HCT116 (cell line): ENCODE results near the gene SLC25A44.

Experiments used
- CBX3 ChIP-seq: IDR thresholded peaks from 2 replicates; pipeline ENCODE4 v1.6.1; 2012; ENCODE audit warnings: low read depth
- CTCF ChIP-seq, 3 experiments: fragments of 200-600 bp in 1 of 3; sonication (generic) in 1 of 3; IDR thresholded peaks in 2 of 3; conservative IDR thresholded peaks in 1 of 3; 2 replicates each; pipeline ENCODE4 v1.5.1; 2012 to 2017; ENCODE audit warnings: low read depth in 2 of 3, low read length in 2 of 3, antibody characterized with exemption in 1 of 3, borderline replicate concordance in 1 of 3, control low read depth in 1 of 3, mild to moderate bottlenecking in 1 of 3, mixed read lengths in 1 of 3, mixed run types in 1 of 3, moderate library complexity in 1 of 3; ENCODE audit not compliant: insufficient read depth in 1 of 3
- EZH2phosphoT487 ChIP-seq: fragments of 200-600 bp; IDR thresholded peaks from 2 replicates; pipeline ENCODE4 v1.6.1; 2018; ENCODE audit warnings: antibody characterized with exemption, borderline replicate concordance
- FOSL1 ChIP-seq: IDR thresholded peaks from 2 replicates; pipeline ENCODE4 v1.6.1; 2012; ENCODE audit warnings: low read depth
- POLR2AphosphoS5 ChIP-seq: IDR thresholded peaks from 2 replicates; pipeline ENCODE4 v1.6.1; 2011; ENCODE audit warnings: mild to moderate bottlenecking, low read depth, low read length, moderate library complexity
- SIN3A ChIP-seq: IDR thresholded peaks from 2 replicates; pipeline ENCODE4 v1.6.1; 2012; ENCODE audit warnings: low read depth
- YY1 ChIP-seq: IDR thresholded peaks from 2 replicates; pipeline ENCODE4 v1.6.1; 2011; ENCODE audit warnings: low read length, low read depth, moderate library complexity, mild to moderate bottlenecking; ENCODE audit not compliant: insufficient replicate concordance; ENCODE audit errors: extremely low read depth

- TF ChIP-seq YY1: no peak
- TF ChIP-seq CTCF (IDR thresholded peaks at IDR 0.05 in 2 of 3, conservative IDR thresholded peaks at IDR 0.05 in 1 of 3; ENCODE audit: borderline replicate concordance in 1 of 3, insufficient read depth in 1 of 3, low read depth in 2 of 3, low read length in 2 of 3): no peak
- TF ChIP-seq SIN3A: no peak
- no peak for TF ChIP-seq POLR2AphosphoS5
- no peak for TF ChIP-seq EZH2phosphoT487
- TF ChIP-seq CBX3: no peak
- TF ChIP-seq FOSL1: no peak
Observed at GRCh38 chr1:156220226-156220625, 26.3 kb downstream of the SLC25A44 start.
